Ishikawa (cell line): ENCODE data around the gene USP40.

Experiments used
- CEBPB ChIP-seq: IDR thresholded peaks from 2 replicates; pipeline ENCODE4 v1.6.1; 2012
- CREB1 ChIP-seq: IDR thresholded peaks from 2 replicates; pipeline ENCODE4 v1.6.1; 2012; ENCODE audit warnings: low read depth
- EGR1 ChIP-seq: IDR thresholded peaks from 2 replicates; pipeline ENCODE4 v1.6.1; 2012
- EP300 ChIP-seq: IDR thresholded peaks from 2 replicates; pipeline ENCODE4 v1.6.1; 2012; ENCODE audit warnings: borderline replicate concordance
- FOXM1 ChIP-seq: IDR thresholded peaks from 2 replicates; pipeline ENCODE4 v1.6.1; 2012; ENCODE audit warnings: low read depth, borderline replicate concordance
- MAX ChIP-seq: IDR thresholded peaks from 2 replicates; pipeline ENCODE4 v1.6.1; 2012
- NFIC ChIP-seq: IDR thresholded peaks from 2 replicates; pipeline ENCODE4 v1.6.1; 2012
- RAD21 ChIP-seq: IDR thresholded peaks from 2 replicates; pipeline ENCODE4 v1.6.1; 2012; ENCODE audit warnings: low read depth
- REST ChIP-seq: IDR thresholded peaks from 2 replicates; pipeline ENCODE4 v1.6.1; 2012; ENCODE audit warnings: low read depth, mild to moderate bottlenecking
- TAF1 ChIP-seq: IDR thresholded peaks from 2 replicates; pipeline ENCODE4 v1.6.1; 2012; ENCODE audit warnings: low read depth, mild to moderate bottlenecking
- TCF12 ChIP-seq: IDR thresholded peaks from 2 replicates; pipeline ENCODE4 v1.6.1; 2012; ENCODE audit warnings: low read depth
- TEAD4 ChIP-seq: IDR thresholded peaks from 2 replicates; pipeline ENCODE4 v1.6.1; 2012
- USF1 ChIP-seq: IDR thresholded peaks from 2 replicates; pipeline ENCODE4 v1.6.1; 2012
- YY1 ChIP-seq: IDR thresholded peaks from 2 replicates; pipeline ENCODE4 v1.6.1; 2012; ENCODE audit warnings: low read depth
- ZBTB7A ChIP-seq: IDR thresholded peaks from 2 replicates; pipeline ENCODE4 v1.6.1; 2012; ENCODE audit warnings: low read depth

USP40 gene

GRCh38 chr2:233457356-233457755 lies 109.2 kb downstream of the USP40 start:
- TF ChIP-seq FOXM1 (no peak), EGR1 (no peak), CREB1 (no peak), YY1 (no peak), TEAD4 (no peak), EP300 (no peak), TCF12 (no peak), CEBPB (no peak)

GRCh38 chr2:233456934-233457333 lies 109.6 kb downstream of the USP40 start:
- no peak for TF ChIP-seq RAD21
- no peak for TF ChIP-seq MAX
- TF ChIP-seq USF1: no peak
- no peak for TF ChIP-seq NFIC
- TF ChIP-seq REST: no peak
- no peak for TF ChIP-seq TAF1
- no peak for TF ChIP-seq TCF12

GRCh38 chr2:233456111-233456510 lies 110.5 kb downstream of the USP40 start:
- TF ChIP-seq MAX (no peak), CREB1 (no peak), TAF1 (no peak), TCF12 (no peak), FOXM1 (no peak), RAD21 (no peak), CEBPB (no peak), YY1 (no peak), EGR1 (no peak), ZBTB7A (no peak), EP300 (no peak)

- TF ChIP-seq CEBPB: no peak
- no peak for TF ChIP-seq EGR1
- no peak for TF ChIP-seq CREB1
- no peak for TF ChIP-seq FOXM1
- TF ChIP-seq RAD21: no peak
- TF ChIP-seq YY1: no peak
- no peak for TF ChIP-seq MAX
- no peak for TF ChIP-seq EP300
- TF ChIP-seq TCF12: no peak
- TF ChIP-seq TEAD4: no peak
- no peak for TF ChIP-seq USF1
- TF ChIP-seq NFIC: no peak
- no peak for TF ChIP-seq TAF1
- TF ChIP-seq ZBTB7A: no peak
- no peak for TF ChIP-seq REST
Measured at GRCh38 chr2:233455491-233455890, 111.1 kb downstream of the USP40 start.

- TF ChIP-seq CEBPB (peak; percentile 58), EP300 (no peak)
Measured at GRCh38 chr2:233455006-233455405, 111.6 kb downstream of the USP40 start.

GRCh38 chr2:233453916-233454315 lies 112.7 kb downstream of the USP40 start:
- TF ChIP-seq EP300 (no peak), YY1 (no peak), ZBTB7A (no peak), TCF12 (no peak), CEBPB (no peak), USF1 (no peak), TEAD4 (no peak), NFIC (no peak), TAF1 (no peak), MAX (no peak)
